HCT116 (cell line): ENCODE results near the gene STX10. TPM values are rescaled to one million over a fixed set of nuclear protein-coding genes. Genes with fewer than 3 reads are reported as not detected.
A peak's percentile ranks its signal among the peaks of the same experiment; 100 is the strongest.

Source experiments
- ATAC-seq: fragments of 200-7000 bp; cut with Tn5 transposase; 2 replicates; pipeline ENCODE4 v1.9.1; 2020; ENCODE audit warnings: mild to moderate bottlenecking, moderate library complexity
- BruUV-seq: library from RNA; stranded (reverse); fragments of 400-500 nt; replicated peaks from 2 replicates; lab custom pipeline; 2021; lab: Mats Ljungman, UMichigan
- CTCF ChIA-PET: fragments of 300-600 bp; sonication (Branson Sonifier 250); formaldehyde crosslinking; loops from one replicate; lab custom pipeline; 2021; ENCODE audit warnings: antibody characterized with exemption; lab: Charles Lee
- POLR2A ChIA-PET: fragments of 300-600, 350-600 bp; sonication (Branson Sonifier 250); formaldehyde crosslinking; loops from one replicate; lab custom pipeline; 2021; ENCODE audit warnings: antibody characterized with exemption; lab: Charles Lee
- RAD21 ChIA-PET, 2 experiments: fragments of 300-600 bp; sonication (Branson Sonifier 250); formaldehyde crosslinking; loops; one replicate each; lab custom pipeline; 2023; ENCODE audit warnings: low total read pairs in 2 of 2; ENCODE audit not compliant: uncharacterized antibody in 2 of 2, unreplicated experiment in 2 of 2, low non-redundant PET in 1 of 2; lab: Charles Lee
- DNase-seq: peaks from one replicate; pipeline ENCODE4 v3.0.0-alpha.2; 2010; ENCODE audit warnings: low read depth, low spot score
- H2AFZ ChIP-seq: fragments of 200-600 bp; shearing (Covaris generic), sonication (generic); 2 replicates; pipeline ENCODE4 v1.6.1; 2017; ENCODE audit warnings: low read depth, mixed run types, mixed read lengths, antibody characterized with exemption, low read length; ENCODE audit not compliant: poor library complexity, severe bottlenecking
- H3K27ac ChIP-seq: 2 replicates; pipeline ENCODE4 v1.5.1; 2012; ENCODE audit warnings: low read depth, low read length
- H3K27me3 ChIP-seq: fragments of 200-600 bp; sonication (generic); 2 replicates; pipeline ENCODE4 v1.6.1; 2016; ENCODE audit warnings: mixed run types, low read length, mixed read lengths; ENCODE audit not compliant: insufficient read depth
- H3K36me3 ChIP-seq, 2 experiments: fragments of 200-500 bp in 1 of 2; fragments of 200-600 bp in 1 of 2; sonication (Bioruptor generic) in 1 of 2; sonication (generic) in 1 of 2; 2 replicates each; pipeline versions ENCODE4 v1.5.1 to v1.6.1; 2014 to 2016; ENCODE audit warnings: low read length in 2 of 2, inconsistent platforms in 1 of 2, mixed read lengths in 1 of 2, mixed run types in 1 of 2; ENCODE audit not compliant: insufficient read depth in 2 of 2, control insufficient read depth in 1 of 2
- H3K4me1 ChIP-seq, 2 experiments: fragments of 200-600 bp in 1 of 2; sonication (generic) in 1 of 2; 2 replicates each; pipeline versions ENCODE4 v1.5.1 to v1.6.1; 2012 to 2017; ENCODE audit warnings: low read length in 2 of 2, inconsistent platforms in 1 of 2, mild to moderate bottlenecking in 1 of 2, mixed read lengths in 1 of 2, mixed run types in 1 of 2, moderate library complexity in 1 of 2; ENCODE audit not compliant: insufficient read depth in 2 of 2, control insufficient read depth in 1 of 2
- H3K4me2 ChIP-seq: fragments of 200-600 bp; sonication (generic); 2 replicates; pipeline ENCODE4 v1.6.1; 2017; ENCODE audit warnings: mixed run types, low read length, mixed read lengths
- H3K4me3 ChIP-seq, 2 experiments: fragments of 200-600 bp in 1 of 2; sonication (generic) in 1 of 2; replicated peaks in 1 of 2; 2 replicates each; pipeline ENCODE4 v1.5.1; 2011 to 2016; ENCODE audit warnings: low read length in 2 of 2, control low read depth in 1 of 2, low read depth in 1 of 2, mild to moderate bottlenecking in 1 of 2, mixed read lengths in 1 of 2, mixed run types in 1 of 2
- H3K79me2 ChIP-seq: fragments of 200-600 bp; sonication (generic); 2 replicates; pipeline ENCODE4 v1.6.1; 2017; ENCODE audit warnings: mild to moderate bottlenecking, mixed run types, low read length, moderate library complexity, mixed read lengths; ENCODE audit not compliant: insufficient read depth
- H3K9ac ChIP-seq: fragments of 200-600 bp; sonication (generic); 2 replicates; pipeline ENCODE4 v1.6.1; 2016; ENCODE audit warnings: low read length, mixed read lengths
- H3K9me2 ChIP-seq: fragments of 200-600 bp; sonication (generic), shearing (Covaris generic); 2 replicates; pipeline ENCODE4 v1.6.1; 2017; ENCODE audit warnings: mixed run types, mild to moderate bottlenecking, moderate library complexity; ENCODE audit not compliant: insufficient read depth
- H3K9me3 ChIP-seq, 2 experiments: fragments of 200-500 bp in 1 of 2; fragments of 200-600 bp in 1 of 2; sonication (Bioruptor generic) in 1 of 2; sonication (generic) in 1 of 2; 2 replicates each; pipeline ENCODE4 v1.6.1; 2014 to 2017; ENCODE audit warnings: low read length in 2 of 2, mixed read lengths in 2 of 2, inconsistent platforms in 1 of 2, low read depth in 1 of 2, mild to moderate bottlenecking in 1 of 2, mixed run types in 1 of 2, moderate library complexity in 1 of 2; ENCODE audit not compliant: control insufficient read depth in 1 of 2, insufficient read depth in 1 of 2
- H4K20me1 ChIP-seq: fragments of 200-600 bp; sonication (generic), shearing (Covaris generic); 2 replicates; pipeline ENCODE4 v1.6.1; 2017; ENCODE audit warnings: mixed run types, mild to moderate bottlenecking, moderate library complexity; ENCODE audit not compliant: insufficient read depth
- CBX3 ChIP-seq: IDR thresholded peaks from 2 replicates; pipeline ENCODE4 v1.6.1; 2012; ENCODE audit warnings: low read depth
- CEBPB ChIP-seq: IDR thresholded peaks from 2 replicates; pipeline ENCODE4 v1.6.1; 2012; ENCODE audit warnings: low read depth
- ELF1 ChIP-seq: IDR thresholded peaks from 2 replicates; pipeline ENCODE4 v1.6.1; 2012; ENCODE audit warnings: low read depth, borderline replicate concordance
- EZH2 ChIP-seq: fragments of 200-600 bp; sonication (generic); IDR thresholded peaks from 2 replicates; pipeline ENCODE4 v1.6.1; 2017; ENCODE audit warnings: antibody characterized with exemption, mixed run types
- EZH2phosphoT487 ChIP-seq: fragments of 200-600 bp; IDR thresholded peaks from 2 replicates; pipeline ENCODE4 v1.6.1; 2018; ENCODE audit warnings: antibody characterized with exemption, borderline replicate concordance
- FOSL1 ChIP-seq: IDR thresholded peaks from 2 replicates; pipeline ENCODE4 v1.6.1; 2012; ENCODE audit warnings: low read depth
- JUND ChIP-seq: IDR thresholded peaks from 2 replicates; pipeline ENCODE4 v1.6.1; 2012
- POLR2AphosphoS5 ChIP-seq: IDR thresholded peaks from 2 replicates; pipeline ENCODE4 v1.6.1; 2011; ENCODE audit warnings: mild to moderate bottlenecking, low read depth, low read length, moderate library complexity
- RAD21 ChIP-seq: IDR thresholded peaks from 2 replicates; pipeline ENCODE4 v1.6.1; 2012; ENCODE audit warnings: low read depth, mild to moderate bottlenecking
- SIN3A ChIP-seq: IDR thresholded peaks from 2 replicates; pipeline ENCODE4 v1.6.1; 2012; ENCODE audit warnings: low read depth
- SP1 ChIP-seq: IDR thresholded peaks from 2 replicates; pipeline ENCODE4 v1.6.1; 2012; ENCODE audit warnings: low read depth
- SRF ChIP-seq: IDR thresholded peaks from 2 replicates; pipeline ENCODE4 v1.6.1; 2012; ENCODE audit warnings: low read depth
- TCF7L2 ChIP-seq: IDR thresholded peaks from 2 replicates; pipeline ENCODE4 v1.7.0; 2011; ENCODE audit warnings: borderline replicate concordance, inconsistent platforms; ENCODE audit not compliant: insufficient read depth, insufficient read length; ENCODE audit errors: extremely low read depth
- YY1 ChIP-seq: IDR thresholded peaks from 2 replicates; pipeline ENCODE4 v1.6.1; 2011; ENCODE audit warnings: low read length, low read depth, moderate library complexity, mild to moderate bottlenecking; ENCODE audit not compliant: insufficient replicate concordance; ENCODE audit errors: extremely low read depth
- ZFX ChIP-seq: fragments of 450-650 bp; IDR thresholded peaks from 2 replicates; pipeline ENCODE4 v1.6.1; 2017
- ZNF274 ChIP-seq: fragments of 200-500 bp; sonication (Bioruptor generic); IDR thresholded peaks from 2 replicates; pipeline ENCODE4 v1.6.1; 2014; ENCODE audit warnings: mild to moderate bottlenecking, low read depth, low read length, inconsistent platforms
- intact Hi-C: fragments of 100-400 bp; cut with micrococcal nuclease; formaldehyde crosslinking; loops from 2 replicates; pipeline ENCODE4 v1.10.0; 2022
- total RNA-seq: library from RNA; stranded (reverse); gene quantifications from one replicate; pipeline ENCODE4 v1.2.1, GENCODE V29; 2021; ENCODE audit not compliant: unreplicated experiment
- TF ChIP-seq, protein P1 (sequence below): IDR thresholded peaks from 2 replicates; pipeline ENCODE4 v1.6.1; 2012
- TF ChIP-seq, protein P2 (sequence below): IDR thresholded peaks from 2 replicates; pipeline ENCODE4 v1.6.1; 2012
- TF ChIP-seq, protein P3 (sequence below): IDR thresholded peaks from 2 replicates; pipeline ENCODE4 v1.6.1; 2012; ENCODE audit warnings: low read depth
- TF ChIP-seq, protein P4 (sequence below), 3 experiments: fragments of 200-600 bp in 1 of 3; sonication (generic) in 1 of 3; IDR thresholded peaks in 2 of 3; conservative IDR thresholded peaks in 1 of 3; 2 replicates each; pipeline ENCODE4 v1.5.1; 2012 to 2017; ENCODE audit warnings: low read depth in 2 of 3, low read length in 2 of 3, antibody characterized with exemption in 1 of 3, borderline replicate concordance in 1 of 3, control low read depth in 1 of 3, mild to moderate bottlenecking in 1 of 3, mixed read lengths in 1 of 3, mixed run types in 1 of 3, moderate library complexity in 1 of 3; ENCODE audit not compliant: insufficient read depth in 1 of 3

Gene STX10
- total RNA-seq, 1 experiment from 2014 or later: 149 TPM

DNA sequence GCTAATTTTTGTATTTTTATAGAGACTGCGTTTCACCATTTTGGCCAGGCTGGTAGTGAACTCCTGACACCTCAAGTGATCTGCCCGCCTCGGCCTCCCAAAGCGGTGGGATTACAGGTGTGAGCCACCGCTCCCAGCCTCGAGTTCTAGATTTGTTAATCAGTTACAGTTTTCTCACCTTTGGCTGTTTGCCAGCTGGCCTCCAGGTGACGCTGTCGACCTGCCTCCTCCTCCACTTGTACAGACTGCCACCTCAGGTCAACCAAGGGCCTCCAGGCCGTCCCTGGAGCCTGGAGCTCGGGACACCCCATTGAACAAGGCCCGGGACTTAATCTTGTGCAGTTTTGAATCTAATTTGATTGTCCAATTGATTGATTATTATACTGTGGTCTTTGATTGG, 45.5 kb upstream of the STX10 start:
- ChIA-PET RAD21 (interaction anchor here in 1 of 2 experiments (1.5 kb wide), 1 partner anchor 32 kb away, joined by 5 read pairs; no protein-coding TSS in a partner anchor), POLR2A (interaction anchor here (0.8 to 1.5 kb wide), 3 partner anchors 27 to 41 kb away, joined by 3 to 4 read pairs (median 3); no protein-coding TSS in a partner anchor), CTCF (interaction anchor here (1.1 to 2.0 kb wide), 10 partner anchors 10 to 139 kb away, joined by 3 to 9 read pairs (median 5); no protein-coding TSS in a partner anchor)
- H3K4me1 ChIP-seq: peaks cover 28 to 38% of the 10 kb centered on the region in 2 experiments
- H3K27ac ChIP-seq: peak overlapping the region; percentile 36
- no peak overlapping the region for H3K9ac ChIP-seq
- H4K20me1 ChIP-seq: no peaks in the 10 kb centered on the region
- H2AFZ ChIP-seq: peak overlapping the region; percentile 39
- no peaks in the 10 kb centered on the region for H3K36me3 ChIP-seq
- intact Hi-C loops: no loop called here
- no peaks in the 10 kb centered on the region for H3K9me3 ChIP-seq
- no peaks in the 10 kb centered on the region for H3K27me3 ChIP-seq
- ATAC-seq: peak; percentile 70
- peak overlapping the region; percentile 49 for H3K4me2 ChIP-seq
- H3K9me2 ChIP-seq: no peaks in the 10 kb centered on the region
- no peaks in the 10 kb centered on the region for H3K79me2 ChIP-seq
- no TSS peak for BruUV-seq
- DNase-seq: no peak
- no peak overlapping the region for H3K4me3 ChIP-seq
- no peak for TF ChIP-seq SP1
- TF ChIP-seq FOSL1: no peak
- no peak for TF ChIP-seq ELF1
- peak; percentile 60; the same call in 1 of the 2 replicates for TF ChIP-seq RAD21
- no peak for TF ChIP-seq SRF
- no peak for TF ChIP-seq ZNF274
- TF ChIP-seq SIN3A: no peak
- TF ChIP-seq, protein P1, sequence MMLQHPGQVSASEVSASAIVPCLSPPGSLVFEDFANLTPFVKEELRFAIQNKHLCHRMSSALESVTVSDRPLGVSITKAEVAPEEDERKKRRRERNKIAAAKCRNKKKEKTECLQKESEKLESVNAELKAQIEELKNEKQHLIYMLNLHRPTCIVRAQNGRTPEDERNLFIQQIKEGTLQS: no peak
- no peak; the same call in 1 of the 2 replicates for TF ChIP-seq POLR2AphosphoS5
- no peak for TF ChIP-seq TCF7L2
- no peak for TF ChIP-seq CBX3
- no peak for TF ChIP-seq CEBPB
- TF ChIP-seq ZFX: 0 out of 2 replicates have a peak, but pooled peaks have one; percentile 19
- TF ChIP-seq, protein P2, sequence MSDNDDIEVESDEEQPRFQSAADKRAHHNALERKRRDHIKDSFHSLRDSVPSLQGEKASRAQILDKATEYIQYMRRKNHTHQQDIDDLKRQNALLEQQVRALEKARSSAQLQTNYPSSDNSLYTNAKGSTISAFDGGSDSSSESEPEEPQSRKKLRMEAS: no peak
- no peak for TF ChIP-seq JUND
- TF ChIP-seq EZH2: no peak
- TF ChIP-seq, protein P3, sequence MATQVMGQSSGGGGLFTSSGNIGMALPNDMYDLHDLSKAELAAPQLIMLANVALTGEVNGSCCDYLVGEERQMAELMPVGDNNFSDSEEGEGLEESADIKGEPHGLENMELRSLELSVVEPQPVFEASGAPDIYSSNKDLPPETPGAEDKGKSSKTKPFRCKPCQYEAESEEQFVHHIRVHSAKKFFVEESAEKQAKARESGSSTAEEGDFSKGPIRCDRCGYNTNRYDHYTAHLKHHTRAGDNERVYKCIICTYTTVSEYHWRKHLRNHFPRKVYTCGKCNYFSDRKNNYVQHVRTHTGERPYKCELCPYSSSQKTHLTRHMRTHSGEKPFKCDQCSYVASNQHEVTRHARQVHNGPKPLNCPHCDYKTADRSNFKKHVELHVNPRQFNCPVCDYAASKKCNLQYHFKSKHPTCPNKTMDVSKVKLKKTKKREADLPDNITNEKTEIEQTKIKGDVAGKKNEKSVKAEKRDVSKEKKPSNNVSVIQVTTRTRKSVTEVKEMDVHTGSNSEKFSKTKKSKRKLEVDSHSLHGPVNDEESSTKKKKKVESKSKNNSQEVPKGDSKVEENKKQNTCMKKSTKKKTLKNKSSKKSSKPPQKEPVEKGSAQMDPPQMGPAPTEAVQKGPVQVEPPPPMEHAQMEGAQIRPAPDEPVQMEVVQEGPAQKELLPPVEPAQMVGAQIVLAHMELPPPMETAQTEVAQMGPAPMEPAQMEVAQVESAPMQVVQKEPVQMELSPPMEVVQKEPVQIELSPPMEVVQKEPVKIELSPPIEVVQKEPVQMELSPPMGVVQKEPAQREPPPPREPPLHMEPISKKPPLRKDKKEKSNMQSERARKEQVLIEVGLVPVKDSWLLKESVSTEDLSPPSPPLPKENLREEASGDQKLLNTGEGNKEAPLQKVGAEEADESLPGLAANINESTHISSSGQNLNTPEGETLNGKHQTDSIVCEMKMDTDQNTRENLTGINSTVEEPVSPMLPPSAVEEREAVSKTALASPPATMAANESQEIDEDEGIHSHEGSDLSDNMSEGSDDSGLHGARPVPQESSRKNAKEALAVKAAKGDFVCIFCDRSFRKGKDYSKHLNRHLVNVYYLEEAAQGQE: no peak
- no peak for TF ChIP-seq YY1
- TF ChIP-seq, protein P4, sequence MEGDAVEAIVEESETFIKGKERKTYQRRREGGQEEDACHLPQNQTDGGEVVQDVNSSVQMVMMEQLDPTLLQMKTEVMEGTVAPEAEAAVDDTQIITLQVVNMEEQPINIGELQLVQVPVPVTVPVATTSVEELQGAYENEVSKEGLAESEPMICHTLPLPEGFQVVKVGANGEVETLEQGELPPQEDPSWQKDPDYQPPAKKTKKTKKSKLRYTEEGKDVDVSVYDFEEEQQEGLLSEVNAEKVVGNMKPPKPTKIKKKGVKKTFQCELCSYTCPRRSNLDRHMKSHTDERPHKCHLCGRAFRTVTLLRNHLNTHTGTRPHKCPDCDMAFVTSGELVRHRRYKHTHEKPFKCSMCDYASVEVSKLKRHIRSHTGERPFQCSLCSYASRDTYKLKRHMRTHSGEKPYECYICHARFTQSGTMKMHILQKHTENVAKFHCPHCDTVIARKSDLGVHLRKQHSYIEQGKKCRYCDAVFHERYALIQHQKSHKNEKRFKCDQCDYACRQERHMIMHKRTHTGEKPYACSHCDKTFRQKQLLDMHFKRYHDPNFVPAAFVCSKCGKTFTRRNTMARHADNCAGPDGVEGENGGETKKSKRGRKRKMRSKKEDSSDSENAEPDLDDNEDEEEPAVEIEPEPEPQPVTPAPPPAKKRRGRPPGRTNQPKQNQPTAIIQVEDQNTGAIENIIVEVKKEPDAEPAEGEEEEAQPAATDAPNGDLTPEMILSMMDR (IDR thresholded peaks at IDR 0.05 in 2 of 3, conservative IDR thresholded peaks at IDR 0.05 in 1 of 3; ENCODE audit: borderline replicate concordance in 1 of 3, insufficient read depth in 1 of 3, low read depth in 2 of 3, low read length in 2 of 3): peak; percentile 30 to 64 (median 46); a peak in 4 of 6 replicates
- no peak for TF ChIP-seq EZH2phosphoT487
